Peyer's patch (tissue), 4 donors: ENCODE data around the gene MACROD2. TPM values are rescaled to one million over a fixed set of nuclear protein-coding genes. Genes with fewer than 3 reads are reported as not detected.

Source experiments
- DNase-seq, 3 donors: peaks; one replicate each; pipeline ENCODE4 v3.0.0-alpha.2; 2017 to 2019
- H3K27ac ChIP-seq, 4 donors: fragments of 200-600 bp; sonication (generic); one replicate each; pipeline ENCODE4 v1.5.1; 2016 to 2019
- H3K27me3 ChIP-seq, 2 donors: fragments of 200-600 bp; sonication (generic); one replicate each; pipeline ENCODE4 v1.5.1; 2019
- H3K36me3 ChIP-seq, 3 donors: fragments of 200-600 bp; sonication (generic); one replicate each; pipeline ENCODE4 v1.5.1; 2016 to 2019
- H3K4me1 ChIP-seq, 4 donors: fragments of 200-600 bp; sonication (generic); one replicate each; pipeline ENCODE4 v1.5.1; 2016 to 2019
- H3K4me3 ChIP-seq, 4 donors: fragments of 200-600 bp; sonication (generic); 1 replicate in 3 of 4; 2 replicates in 1 of 4; pipeline ENCODE4 v1.5.1; 2016 to 2019; ENCODE audit warnings: mild to moderate bottlenecking in 1 of 4
- H3K9me3 ChIP-seq, 4 donors: fragments of 200-600 bp; sonication (generic); one replicate each; pipeline ENCODE4 v1.5.1; 2016 to 2019; ENCODE audit warnings: mild to moderate bottlenecking in 1 of 4
- POLR2A ChIP-seq, 2 donors: fragments of 450-650 bp; IDR thresholded peaks; one replicate each; pipeline ENCODE4 v1.5.1; 2017; ENCODE audit warnings: antibody characterized with exemption in 2 of 2, mild to moderate bottlenecking in 2 of 2, moderate library complexity in 2 of 2
- total RNA-seq, 4 donors: library from RNA; depleted of rRNA; stranded (reverse); fragments of >200 nt; gene quantifications; one replicate each; pipeline ENCODE4 v1.1.0, GENCODE V29; 2016
- TF ChIP-seq, protein P1 (sequence below), 6 experiments: fragments of 450-650 bp in 4 of 6; fragments of 200-600 bp in 2 of 6; sonication (generic) in 1 of 6; IDR thresholded peaks; one replicate each; pipeline ENCODE4 v1.5.1; 2017 to 2019; ENCODE audit warnings: antibody characterized with exemption in 6 of 6, mild to moderate bottlenecking in 3 of 6, moderate library complexity in 1 of 6

Gene MACROD2
- total RNA-seq, 4 donors from 2014 or later: 2.5 to 10.7 (median 6.5) TPM

- TF ChIP-seq, protein P1, sequence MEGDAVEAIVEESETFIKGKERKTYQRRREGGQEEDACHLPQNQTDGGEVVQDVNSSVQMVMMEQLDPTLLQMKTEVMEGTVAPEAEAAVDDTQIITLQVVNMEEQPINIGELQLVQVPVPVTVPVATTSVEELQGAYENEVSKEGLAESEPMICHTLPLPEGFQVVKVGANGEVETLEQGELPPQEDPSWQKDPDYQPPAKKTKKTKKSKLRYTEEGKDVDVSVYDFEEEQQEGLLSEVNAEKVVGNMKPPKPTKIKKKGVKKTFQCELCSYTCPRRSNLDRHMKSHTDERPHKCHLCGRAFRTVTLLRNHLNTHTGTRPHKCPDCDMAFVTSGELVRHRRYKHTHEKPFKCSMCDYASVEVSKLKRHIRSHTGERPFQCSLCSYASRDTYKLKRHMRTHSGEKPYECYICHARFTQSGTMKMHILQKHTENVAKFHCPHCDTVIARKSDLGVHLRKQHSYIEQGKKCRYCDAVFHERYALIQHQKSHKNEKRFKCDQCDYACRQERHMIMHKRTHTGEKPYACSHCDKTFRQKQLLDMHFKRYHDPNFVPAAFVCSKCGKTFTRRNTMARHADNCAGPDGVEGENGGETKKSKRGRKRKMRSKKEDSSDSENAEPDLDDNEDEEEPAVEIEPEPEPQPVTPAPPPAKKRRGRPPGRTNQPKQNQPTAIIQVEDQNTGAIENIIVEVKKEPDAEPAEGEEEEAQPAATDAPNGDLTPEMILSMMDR (IDR thresholded peaks at IDR 0.05): no peak
- no peak for TF ChIP-seq POLR2A (IDR thresholded peaks at IDR 0.05)
- H3K27ac ChIP-seq: no peak overlapping the region
- no peak for DNase-seq
- H3K36me3 ChIP-seq: no peaks in the 10 kb centered on the region
- no peaks in the 10 kb centered on the region for H3K4me1 ChIP-seq
- no peak overlapping the region for H3K4me3 ChIP-seq
- H3K27me3 ChIP-seq: no peaks in the 10 kb centered on the region
- H3K9me3 ChIP-seq: no peaks in the 10 kb centered on the region
These were observed 1871.8 kb downstream of the MACROD2 start for GRCh38 chr20:15866916-15867730.

DNA sequence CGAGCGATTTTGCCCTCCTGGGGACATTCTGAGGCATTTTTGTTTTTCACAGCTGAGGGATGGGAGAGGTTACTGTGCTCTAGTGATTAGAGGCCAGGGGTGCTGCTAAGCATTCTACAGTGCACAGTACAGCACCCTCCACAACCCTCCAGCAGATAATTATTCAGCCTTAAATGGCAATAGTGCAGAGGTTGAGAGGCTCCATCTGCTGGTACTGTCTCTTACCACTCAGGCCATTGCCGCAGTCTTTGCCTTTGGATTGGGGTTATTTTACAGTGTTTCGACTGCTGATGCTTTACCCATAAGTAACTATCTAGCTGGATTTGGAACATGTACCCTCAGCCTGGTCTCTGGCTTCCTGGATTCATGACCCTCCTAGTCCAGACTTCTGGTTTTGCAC lies 1872.6 kb downstream of the MACROD2 start:
- Histone ChIP-seq H3K27me3 (no peaks in the 10 kb centered on the region), H3K9me3 (no peaks in the 10 kb centered on the region), H3K4me1 (no peaks in the 10 kb centered on the region), H3K4me3 (no peak overlapping the region), H3K27ac (no peak overlapping the region), H3K36me3 (no peaks in the 10 kb centered on the region)
- no peak for TF ChIP-seq POLR2A (IDR thresholded peaks at IDR 0.05)
- TF ChIP-seq, protein P1 (IDR thresholded peaks at IDR 0.05): no peak
- DNase-seq: no peak

GRCh38 chr20:15875446-15875845 lies 1880.1 kb downstream of the MACROD2 start:
- no peak overlapping the region for H3K27ac ChIP-seq
- no peaks in the 10 kb centered on the region for H3K4me1 ChIP-seq
- H3K4me3 ChIP-seq: no peak overlapping the region
- H3K9me3 ChIP-seq: no peaks in the 10 kb centered on the region
- no peak for DNase-seq
- no peaks in the 10 kb centered on the region for H3K27me3 ChIP-seq
- TF ChIP-seq, protein P1 (IDR thresholded peaks at IDR 0.05): no peak
- no peak for TF ChIP-seq POLR2A (IDR thresholded peaks at IDR 0.05)
- H3K36me3 ChIP-seq: no peaks in the 10 kb centered on the region

- no peaks in the 10 kb centered on the region for H3K27me3 ChIP-seq
- H3K9me3 ChIP-seq: no peaks in the 10 kb centered on the region
- TF ChIP-seq, protein P1 (IDR thresholded peaks at IDR 0.05): no peak
- TF ChIP-seq POLR2A (IDR thresholded peaks at IDR 0.05): no peak
- H3K4me3 ChIP-seq: no peak overlapping the region
- no peaks in the 10 kb centered on the region for H3K4me1 ChIP-seq
- H3K27ac ChIP-seq: no peak overlapping the region
- H3K36me3 ChIP-seq: no peaks in the 10 kb centered on the region
- DNase-seq: no peak
These were observed 1887.2 kb downstream of the MACROD2 start for GRCh38 chr20:15882553-15882952.

GRCh38 chr20:15886250-15886649 lies 1890.9 kb downstream of the MACROD2 start:
- H3K27ac ChIP-seq: no peak overlapping the region
- H3K9me3 ChIP-seq: no peaks in the 10 kb centered on the region
- DNase-seq: no peak
- TF ChIP-seq POLR2A (IDR thresholded peaks at IDR 0.05): no peak
- TF ChIP-seq, protein P1 (IDR thresholded peaks at IDR 0.05): no peak
- H3K4me1 ChIP-seq: no peaks in the 10 kb centered on the region
- H3K27me3 ChIP-seq: no peaks in the 10 kb centered on the region
- no peaks in the 10 kb centered on the region for H3K36me3 ChIP-seq
- H3K4me3 ChIP-seq: no peak overlapping the region
